ENCODE measurements around the gene RPS25. TPM values are rescaled to one million over a fixed set of nuclear protein-coding genes. Genes with fewer than 3 reads are reported as not detected.

RPS25 gene
- total RNA-seq, 1 experiment from 2014 or later, result 1,450 TPM

DNA sequence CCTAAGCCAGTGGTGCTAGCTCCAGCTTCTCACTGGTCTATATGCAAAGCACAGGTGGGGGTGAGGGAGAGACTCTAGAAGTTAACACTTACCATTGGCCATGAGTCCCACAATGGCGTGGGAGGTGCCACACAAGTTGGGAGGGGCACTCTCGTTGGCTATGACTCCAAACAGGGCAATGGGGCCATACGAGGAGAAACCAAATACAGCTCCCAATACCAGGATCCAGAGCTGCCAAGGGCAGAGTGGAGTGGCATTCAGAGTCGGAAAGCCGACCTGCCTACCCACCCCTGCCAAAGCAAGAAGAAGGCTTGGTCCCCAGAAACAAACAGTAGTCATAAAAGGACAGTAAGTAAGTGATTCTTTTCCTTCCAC is 6.9 kb upstream of the RPS25 start:
- H3K56ac ChIP-seq (ENCODE audit: insufficient read length, low read depth, low read length), result no peak overlapping the region
- peaks cover 3% of the 10 kb centered on the region for H3K79me1 ChIP-seq (ENCODE audit: insufficient read depth, low read depth, low read length, poor library complexity, severe bottlenecking)
- no peak overlapping the region for H2BK12ac ChIP-seq (ENCODE audit: insufficient read length, low read depth, low read length)
- no peak overlapping the region for H2BK15ac ChIP-seq (ENCODE audit: low read depth, low read length)
- no peak overlapping the region for H3T11ph ChIP-seq (ENCODE audit: low read length)
- no peak overlapping the region for H4K5ac ChIP-seq (ENCODE audit: insufficient read length, low read depth, low read length)
- Mint-ChIP-seq H3K4me3 (no peak overlapping the region), H3K27me3 (ENCODE audit: low read depth) (no peaks in the 10 kb centered on the region), H3K27ac (peak overlapping the region in 1 of 3 experiments; percentile 80; a peak in 2 of 7 replicates), H3K36me3 (ENCODE audit: insufficient read depth in 1 of 3, low read depth in 3 of 3) (peaks cover 34 to 82% (median 75%) of the 10 kb centered on the region in 3 experiments), H3K9me3 (no peaks in the 10 kb centered on the region), H3K4me1 (peaks cover 23 to 25% of the 10 kb centered on the region in 2 experiments)
- no peaks in the 10 kb centered on the region for H3K9me3 ChIP-seq (ENCODE audit: control insufficient read depth, low read depth, low read length)
- H4K20me1 ChIP-seq (ENCODE audit: control insufficient read depth, insufficient read depth, insufficient read length), result no peaks in the 10 kb centered on the region
- no peak overlapping the region for H3K27ac ChIP-seq (ENCODE audit: insufficient read length, low read depth, low read length)
- no CpG with 5 or more reads among the region's 5 CpGs for WGBS (ENCODE audit: extremely low coverage, insufficient read length, low lambda C conversion rate)
- no peak overlapping the region for H4K91ac ChIP-seq (ENCODE audit: insufficient read length, low read depth, low read length)
- peaks cover 1% of the 10 kb centered on the region; the same call in 1 of the 2 replicates for H3K79me2 ChIP-seq (ENCODE audit: insufficient read depth, low read length)
- no peak overlapping the region for H3K4me2 ChIP-seq (ENCODE audit: insufficient read depth, insufficient read length, low read length)
- peaks cover 10% of the 10 kb centered on the region for H3K23me2 ChIP-seq (ENCODE audit: insufficient read length, low read depth, low read length, poor library complexity, severe bottlenecking)
- H2BK5ac ChIP-seq (ENCODE audit: insufficient read length, low read length), result no peak overlapping the region
- no peaks in the 10 kb centered on the region for H3K27me3 ChIP-seq (ENCODE audit: insufficient read depth, low read length)
- H2BK20ac ChIP-seq (ENCODE audit: low read depth, low read length, poor library complexity, severe bottlenecking), result no peak overlapping the region
- H3K4ac ChIP-seq (ENCODE audit: low read depth, low read length), result no peak overlapping the region
- H3K18ac ChIP-seq (ENCODE audit: insufficient read length, low read depth, low read length), result no peak overlapping the region
- H2AK5ac ChIP-seq (ENCODE audit: insufficient read length, low read length), result no peak overlapping the region
- DNase-seq, result no peak
- peaks cover 8% of the 10 kb centered on the region; the same call in 1 of the 2 replicates for H3K4me1 ChIP-seq (ENCODE audit: insufficient read depth, low read length)
- no peak overlapping the region for H2BK120ac ChIP-seq (ENCODE audit: low read depth, low read length, poor library complexity, severe bottlenecking)
- H3K9ac ChIP-seq (ENCODE audit: extremely low read depth, insufficient read length, low read length), result no peak overlapping the region
- TF ChIP-seq, protein P1, sequence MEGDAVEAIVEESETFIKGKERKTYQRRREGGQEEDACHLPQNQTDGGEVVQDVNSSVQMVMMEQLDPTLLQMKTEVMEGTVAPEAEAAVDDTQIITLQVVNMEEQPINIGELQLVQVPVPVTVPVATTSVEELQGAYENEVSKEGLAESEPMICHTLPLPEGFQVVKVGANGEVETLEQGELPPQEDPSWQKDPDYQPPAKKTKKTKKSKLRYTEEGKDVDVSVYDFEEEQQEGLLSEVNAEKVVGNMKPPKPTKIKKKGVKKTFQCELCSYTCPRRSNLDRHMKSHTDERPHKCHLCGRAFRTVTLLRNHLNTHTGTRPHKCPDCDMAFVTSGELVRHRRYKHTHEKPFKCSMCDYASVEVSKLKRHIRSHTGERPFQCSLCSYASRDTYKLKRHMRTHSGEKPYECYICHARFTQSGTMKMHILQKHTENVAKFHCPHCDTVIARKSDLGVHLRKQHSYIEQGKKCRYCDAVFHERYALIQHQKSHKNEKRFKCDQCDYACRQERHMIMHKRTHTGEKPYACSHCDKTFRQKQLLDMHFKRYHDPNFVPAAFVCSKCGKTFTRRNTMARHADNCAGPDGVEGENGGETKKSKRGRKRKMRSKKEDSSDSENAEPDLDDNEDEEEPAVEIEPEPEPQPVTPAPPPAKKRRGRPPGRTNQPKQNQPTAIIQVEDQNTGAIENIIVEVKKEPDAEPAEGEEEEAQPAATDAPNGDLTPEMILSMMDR (conservative IDR thresholded peaks at IDR 0.05), result no peak
- H3K14ac ChIP-seq (ENCODE audit: insufficient read depth, low read length), result no peak overlapping the region
- no peak overlapping the region for H2AFZ ChIP-seq (ENCODE audit: low read length)
- H3K23ac ChIP-seq (ENCODE audit: insufficient read length, low read depth, low read length), result no peak overlapping the region
- no peak overlapping the region for H4K8ac ChIP-seq (replicated peaks; ENCODE audit: insufficient read length, low read depth, low read length)
